GM12878 (cell line): Measurements from ENCODE around the gene ZBTB3. TPM values are rescaled to one million over a fixed set of nuclear protein-coding genes. Genes with fewer than 3 reads are reported as not detected.
A peak's percentile ranks its signal among the peaks of the same experiment; 100 is the strongest.

ENCODE experiments used
- BHLHE40 ChIP-seq, 2 experiments: fragments of 450-650 bp in 1 of 2; IDR thresholded peaks; 2 replicates each; pipeline ENCODE4 v1.6.1; 2011 to 2017; ENCODE audit warnings: low read depth in 2 of 2, borderline replicate concordance in 1 of 2, improper control_type of control experiment in 1 of 2, low read length in 1 of 2, mild to moderate bottlenecking in 1 of 2
- DPF2 ChIP-seq: fragments of 450-650 bp; IDR thresholded peaks from 2 replicates; pipeline ENCODE4 v1.6.1; 2017; ENCODE audit warnings: mild to moderate bottlenecking
- EED ChIP-seq: sonication (generic); IDR thresholded peaks from 2 replicates; pipeline ENCODE4 v1.6.1; 2016; ENCODE audit warnings: antibody characterized with exemption, low read depth
- MYB ChIP-seq: fragments of 150-350 bp; IDR thresholded peaks from 2 replicates; pipeline ENCODE4 v1.6.1; 2014; ENCODE audit warnings: mild to moderate bottlenecking, low read depth, low read length, borderline replicate concordance
- NR2F1 ChIP-seq: fragments of 450-650 bp; conservative IDR thresholded peaks from 2 replicates; pipeline ENCODE4 v1.6.1; 2017; ENCODE audit warnings: mild to moderate bottlenecking
- RUNX3 ChIP-seq: IDR thresholded peaks from 2 replicates; pipeline ENCODE4 v1.6.1; 2012; ENCODE audit warnings: low read length, inconsistent platforms
- TARDBP ChIP-seq: IDR thresholded peaks from 2 replicates; pipeline ENCODE4 v1.6.1; 2016; ENCODE audit warnings: borderline replicate concordance
- WRNIP1 ChIP-seq: IDR thresholded peaks from 2 replicates; pipeline ENCODE4 v1.6.1; 2011; ENCODE audit warnings: low read depth, low read length, improper control_type of control experiment, borderline replicate concordance
- polyA plus RNA-seq, 11 experiments: library from polyadenylated mRNA; depleted of rRNA in 4 of 11; unstranded in 6 of 11; stranded (reverse) in 5 of 11; fragments of >200 nt; fragmentation: Nextera tagmentation in 4 of 11; fragmentation: Illumina TruSeq in 1 of 11; extraction: Ambion mirVana in 4 of 11; extraction: Trizol in 1 of 11; gene quantifications; 1 replicate in 1 of 11; 2 replicates in 10 of 11; pipeline versions ENCODE4 v1.2.1 to v1.2.3, GENCODE V29; 2011 to 2016; ENCODE audit warnings: inconsistent platforms in 2 of 11, missing spikeins in 2 of 11, low read depth in 1 of 11
- total RNA-seq, 4 experiments: library from RNA; depleted of rRNA in 3 of 4; stranded (reverse); fragments of >200 nt in 3 of 4; fragmentation: Illumina TruSeq in 1 of 4; extraction: Trizol in 1 of 4; gene quantifications; 2 replicates each; pipeline versions ENCODE4 v1.2.1 to v1.2.3, GENCODE V29; 2013 to 2021
- TF ChIP-seq, protein P1 (sequence below): IDR thresholded peaks from 2 replicates; pipeline ENCODE4 v1.6.1; 2012; ENCODE audit warnings: improper control_type of control experiment, low read depth, low read length; ENCODE audit not compliant: insufficient replicate concordance
- TF ChIP-seq, protein P2 (sequence below): IDR thresholded peaks from 2 replicates; pipeline ENCODE4 v1.6.1; 2011; ENCODE audit warnings: mild to moderate bottlenecking, low read depth, low read length, moderate library complexity; ENCODE audit not compliant: insufficient replicate concordance

The ZBTB3 gene
- total and polyA plus RNA-seq, 10 of the 15 experiments (the other 5 are each of a cell fraction or from before 2014, with no cell fraction given), result 1.4 to 7.7 (median 4.8) TPM

DNA sequence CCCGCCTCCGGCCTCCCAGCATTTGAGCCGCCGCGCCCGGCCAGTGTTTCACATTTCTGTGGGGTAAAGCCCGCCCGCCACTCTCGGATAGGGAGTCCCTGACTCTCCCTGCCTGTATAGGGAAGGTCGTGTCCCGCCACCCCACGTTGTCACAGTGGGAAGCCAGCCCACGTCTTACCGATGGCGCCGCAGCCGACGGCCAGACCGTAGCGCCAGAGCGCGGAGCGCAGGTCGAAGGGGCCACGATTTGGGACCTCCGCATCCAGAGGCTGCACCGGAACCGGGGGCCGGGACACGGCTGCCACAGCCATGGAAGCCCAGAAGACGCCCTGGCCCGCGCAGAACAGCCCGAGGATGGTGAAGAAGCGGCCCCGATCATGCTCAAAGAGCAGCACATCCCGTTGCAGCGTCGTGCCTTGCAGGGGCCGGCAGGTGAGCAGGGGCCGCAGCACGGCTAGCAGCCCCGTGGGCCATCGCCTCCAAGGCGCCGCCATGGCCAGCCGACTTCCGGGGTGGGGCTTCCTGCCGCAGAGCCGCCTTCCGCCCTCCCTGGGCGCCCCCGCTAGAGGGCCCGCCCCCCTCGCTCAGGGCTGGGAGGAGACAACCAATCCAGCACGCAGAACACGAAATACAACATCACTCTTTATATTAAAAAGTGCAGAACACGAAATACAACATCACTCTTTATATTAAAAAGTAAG is 37.7 kb upstream of the ZBTB3 start, which contains the start of gene TMEM223 (continued):
- TF ChIP-seq, protein P1, sequence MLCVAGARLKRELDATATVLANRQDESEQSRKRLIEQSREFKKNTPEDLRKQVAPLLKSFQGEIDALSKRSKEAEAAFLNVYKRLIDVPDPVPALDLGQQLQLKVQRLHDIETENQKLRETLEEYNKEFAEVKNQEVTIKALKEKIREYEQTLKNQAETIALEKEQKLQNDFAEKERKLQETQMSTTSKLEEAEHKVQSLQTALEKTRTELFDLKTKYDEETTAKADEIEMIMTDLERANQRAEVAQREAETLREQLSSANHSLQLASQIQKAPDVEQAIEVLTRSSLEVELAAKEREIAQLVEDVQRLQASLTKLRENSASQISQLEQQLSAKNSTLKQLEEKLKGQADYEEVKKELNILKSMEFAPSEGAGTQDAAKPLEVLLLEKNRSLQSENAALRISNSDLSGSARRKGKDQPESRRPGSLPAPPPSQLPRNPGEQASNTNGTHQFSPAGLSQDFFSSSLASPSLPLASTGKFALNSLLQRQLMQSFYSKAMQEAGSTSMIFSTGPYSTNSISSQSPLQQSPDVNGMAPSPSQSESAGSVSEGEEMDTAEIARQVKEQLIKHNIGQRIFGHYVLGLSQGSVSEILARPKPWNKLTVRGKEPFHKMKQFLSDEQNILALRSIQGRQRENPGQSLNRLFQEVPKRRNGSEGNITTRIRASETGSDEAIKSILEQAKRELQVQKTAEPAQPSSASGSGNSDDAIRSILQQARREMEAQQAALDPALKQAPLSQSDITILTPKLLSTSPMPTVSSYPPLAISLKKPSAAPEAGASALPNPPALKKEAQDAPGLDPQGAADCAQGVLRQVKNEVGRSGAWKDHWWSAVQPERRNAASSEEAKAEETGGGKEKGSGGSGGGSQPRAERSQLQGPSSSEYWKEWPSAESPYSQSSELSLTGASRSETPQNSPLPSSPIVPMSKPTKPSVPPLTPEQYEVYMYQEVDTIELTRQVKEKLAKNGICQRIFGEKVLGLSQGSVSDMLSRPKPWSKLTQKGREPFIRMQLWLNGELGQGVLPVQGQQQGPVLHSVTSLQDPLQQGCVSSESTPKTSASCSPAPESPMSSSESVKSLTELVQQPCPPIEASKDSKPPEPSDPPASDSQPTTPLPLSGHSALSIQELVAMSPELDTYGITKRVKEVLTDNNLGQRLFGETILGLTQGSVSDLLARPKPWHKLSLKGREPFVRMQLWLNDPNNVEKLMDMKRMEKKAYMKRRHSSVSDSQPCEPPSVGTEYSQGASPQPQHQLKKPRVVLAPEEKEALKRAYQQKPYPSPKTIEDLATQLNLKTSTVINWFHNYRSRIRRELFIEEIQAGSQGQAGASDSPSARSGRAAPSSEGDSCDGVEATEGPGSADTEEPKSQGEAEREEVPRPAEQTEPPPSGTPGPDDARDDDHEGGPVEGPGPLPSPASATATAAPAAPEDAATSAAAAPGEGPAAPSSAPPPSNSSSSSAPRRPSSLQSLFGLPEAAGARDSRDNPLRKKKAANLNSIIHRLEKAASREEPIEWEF, result no peak
- TF ChIP-seq EED, result 0 out of 2 replicates have a peak, but pooled peaks have one; percentile 12
- TF ChIP-seq MYB, result 0 out of 2 replicates have a peak, but pooled peaks have one; percentile 34
- peak; percentile 43 for TF ChIP-seq DPF2
- no peak for TF ChIP-seq WRNIP1
- TF ChIP-seq, protein P2, sequence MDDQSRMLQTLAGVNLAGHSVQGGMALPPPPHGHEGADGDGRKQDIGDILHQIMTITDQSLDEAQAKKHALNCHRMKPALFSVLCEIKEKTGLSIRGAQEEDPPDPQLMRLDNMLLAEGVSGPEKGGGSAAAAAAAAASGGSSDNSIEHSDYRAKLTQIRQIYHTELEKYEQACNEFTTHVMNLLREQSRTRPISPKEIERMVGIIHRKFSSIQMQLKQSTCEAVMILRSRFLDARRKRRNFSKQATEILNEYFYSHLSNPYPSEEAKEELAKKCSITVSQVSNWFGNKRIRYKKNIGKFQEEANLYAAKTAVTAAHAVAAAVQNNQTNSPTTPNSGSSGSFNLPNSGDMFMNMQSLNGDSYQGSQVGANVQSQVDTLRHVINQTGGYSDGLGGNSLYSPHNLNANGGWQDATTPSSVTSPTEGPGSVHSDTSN, result peak; percentile 13
- TF ChIP-seq NR2F1, result 0 out of 2 replicates have a peak, but pooled peaks have one; percentile 45
- peak; percentile 15 to 54; a peak in 1 of 4 replicates for TF ChIP-seq BHLHE40 (IDR thresholded peaks at IDR 0.05; ENCODE audit: borderline replicate concordance in 1 of 2, low read depth in 2 of 2, low read length in 1 of 2)
- TF ChIP-seq RUNX3, result peak; percentile 40; the same call in 1 of the 2 replicates
- no peak for TF ChIP-seq TARDBP
